Measurements from ENCODE around the gene PLEKHM1. TPM values are rescaled to one million over a fixed set of nuclear protein-coding genes. Genes with fewer than 3 reads are reported as not detected.
A peak's percentile ranks its signal among the peaks of the same experiment; 100 is the strongest.

PLEKHM1 gene
- total and polyA plus RNA-seq, 2 donors (not counting 3 experiments of a cell fraction or from before 2014, with no cell fraction given) = 29.7 to 52.0 TPM

- no peaks in the 10 kb centered on the region for H3K9me1 ChIP-seq (replicated peaks; ENCODE audit: control insufficient read depth, extremely low read depth, insufficient read depth, low read length)
- H3K27me3 ChIP-seq (ENCODE audit: control insufficient read depth in 2 of 2, insufficient read depth in 2 of 2, low read length in 2 of 2) = no peaks in the 10 kb centered on the region
- peak overlapping the region; percentile 61 for H3K9ac ChIP-seq (replicated peaks; ENCODE audit: extremely low read depth, insufficient read depth, low read length)
- H3K79me2 ChIP-seq (ENCODE audit: control insufficient read depth, insufficient read depth, low read length) = no peaks in the 10 kb centered on the region
- peak; percentile 54 for DNase-seq (ENCODE audit: low read depth, low spot score)
- H3K4me1 ChIP-seq (ENCODE audit: control insufficient read depth, extremely low read depth, insufficient read depth, low read length) = peaks cover 3% of the 10 kb centered on the region
- no peaks in the 10 kb centered on the region for H4K20me1 ChIP-seq (replicated peaks; ENCODE audit: control insufficient read depth, extremely low read depth, insufficient read depth, low read length)
- no peak for TF ChIP-seq EZH2 (IDR thresholded peaks at IDR 0.05; ENCODE audit: borderline replicate concordance, low read depth, low read length, severe bottlenecking)
- TF ChIP-seq POLR2A (IDR thresholded peaks at IDR 0.05; ENCODE audit: low read depth, low read length) = peak; percentile 8
- no peak for TF ChIP-seq FOS (IDR thresholded peaks at IDR 0.05; ENCODE audit: borderline replicate concordance, insufficient read depth, low read length)
- no peak for TF ChIP-seq CTCF (IDR thresholded peaks at IDR 0.05; ENCODE audit: extremely low read depth in 1 of 2, insufficient read depth in 1 of 2, low read depth in 1 of 2, low read length in 2 of 2)
- TF ChIP-seq GATA2 (IDR thresholded peaks at IDR 0.05; ENCODE audit: insufficient read depth, insufficient read length, low read depth, low read length) = no peak
- TF ChIP-seq POLR2AphosphoS5 (IDR thresholded peaks at IDR 0.05; ENCODE audit: insufficient read depth, low read depth, low read length) = peak; percentile 36
- TF ChIP-seq JUN (IDR thresholded peaks at IDR 0.05; ENCODE audit: borderline replicate concordance, insufficient read depth, insufficient read length, low read depth) = no peak
- H3K9me3 ChIP-seq (replicated peaks; ENCODE audit: control insufficient read depth, insufficient read depth, low read length) = no peaks in the 10 kb centered on the region
- POLR2A ChIA-PET = no interaction called here
- BruUV-seq (replicated peaks) = no TSS peak
- peak; percentile 83 for FAIRE-seq
- CTCF ChIA-PET = interaction anchor here (1.2 kb wide), 2 partner anchors 14 to 16 kb away, joined by 3 to 5 read pairs; no protein-coding TSS in a partner anchor
- peak overlapping the region; percentile 92 for H3K4me2 ChIP-seq (ENCODE audit: insufficient read depth, low read length)
- peak overlapping the region; percentile 66 for H2AFZ ChIP-seq (ENCODE audit: low read depth, low read length)
- intact Hi-C loops (cut with micrococcal nuclease) (loop anchor here (1.0 kb wide), 1 partner anchor 15 kb away; no protein-coding TSS in a partner anchor), dilution Hi-C loops (cut with MboI; ENCODE audit: extremely low pct_ligation_motif_present, low sequenced_read_pairs) (no loop called here)
- H3K27ac ChIP-seq (ENCODE audit: insufficient read depth, low read depth, low read length) = peak overlapping the region; percentile 39
- peak overlapping the region; percentile 68 to 82 (median 70) for H3K4me3 ChIP-seq (replicated peaks in 1 of 3; ENCODE audit: insufficient read depth in 1 of 3, low read depth in 1 of 3, low read length in 3 of 3)
- H3K36me3 ChIP-seq (ENCODE audit: control insufficient read depth in 2 of 2, extremely low read depth in 1 of 2, insufficient read depth in 2 of 2, low read length in 2 of 2) = no peaks in the 10 kb centered on the region
Measured at GRCh38 chr17:45431531-45432404, 58.8 kb downstream of the PLEKHM1 start.

Measured in endothelial cell of umbilical vein (primary cell).